ENCODE measurements around the gene FNDC10.
"Not testable (repeated sequence)": the region's sequence is repeated elsewhere in the genome, so short reads cannot be mapped to it uniquely, and the experiment has no call there.

Gene FNDC10

DNA sequence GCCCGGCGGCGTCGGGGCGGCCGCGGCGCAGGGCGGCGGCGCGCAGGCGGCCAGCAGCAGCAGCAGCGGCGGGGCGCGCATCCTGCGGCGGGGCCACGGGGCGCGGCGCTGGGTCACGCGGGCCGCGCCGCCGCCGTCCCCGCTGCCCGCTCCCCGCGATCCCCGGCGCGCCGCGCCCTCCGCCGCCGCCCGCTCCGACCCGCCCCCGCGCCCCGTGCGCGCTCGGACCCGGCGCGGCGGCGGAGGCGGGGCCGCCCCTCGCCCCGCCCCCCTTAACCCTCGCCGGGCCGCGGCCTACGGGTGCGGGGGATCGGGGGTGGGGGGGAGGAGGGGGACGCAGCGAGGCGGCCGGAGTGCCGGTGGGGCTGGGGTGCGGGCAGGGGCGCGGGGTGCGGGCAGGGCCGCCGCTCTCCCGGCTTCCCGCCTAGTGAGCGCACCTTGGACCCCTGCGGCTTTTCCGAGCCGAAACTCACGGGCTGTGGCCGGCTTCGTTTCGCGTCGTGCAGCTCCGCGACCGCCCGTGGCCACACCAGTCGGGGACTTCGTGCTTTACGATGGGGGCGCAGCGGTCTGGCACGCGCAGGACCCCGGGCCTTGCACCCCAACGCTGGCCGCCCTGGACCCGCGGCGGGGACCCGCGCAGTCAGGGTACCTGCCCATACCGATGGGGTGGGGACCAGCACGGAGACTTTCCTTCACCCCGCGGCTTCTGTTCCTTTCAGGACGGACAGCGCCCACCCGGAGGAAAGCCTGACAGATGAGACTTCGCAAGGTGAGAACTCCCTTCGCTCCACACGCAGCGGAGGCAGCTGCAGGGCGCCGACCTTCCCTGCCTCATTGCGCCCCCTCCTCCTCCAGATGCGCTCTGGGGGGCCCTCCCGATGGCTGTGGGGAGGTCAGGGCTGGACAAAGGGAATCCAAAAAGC is at the start of gene FNDC10:
FNDC10 (minus strand) TSS at position 201 of the 926 bp plus-strand sequence; CDS start at position 81, 120 bp downstream.
- no peak for DNase-seq

- DNase-seq, result not testable (repeated sequence)
Measured at GRCh38 chr1:1648265-1648664, 48.3 kb upstream of the FNDC10 start.

GRCh38 chr1:1647567-1648241 is 47.8 kb upstream of the FNDC10 start:
- not testable (repeated sequence) for DNase-seq

GRCh38 chr1:1646326-1646725 is 46.4 kb upstream of the FNDC10 start:
- not testable (repeated sequence) for DNase-seq

DNA sequence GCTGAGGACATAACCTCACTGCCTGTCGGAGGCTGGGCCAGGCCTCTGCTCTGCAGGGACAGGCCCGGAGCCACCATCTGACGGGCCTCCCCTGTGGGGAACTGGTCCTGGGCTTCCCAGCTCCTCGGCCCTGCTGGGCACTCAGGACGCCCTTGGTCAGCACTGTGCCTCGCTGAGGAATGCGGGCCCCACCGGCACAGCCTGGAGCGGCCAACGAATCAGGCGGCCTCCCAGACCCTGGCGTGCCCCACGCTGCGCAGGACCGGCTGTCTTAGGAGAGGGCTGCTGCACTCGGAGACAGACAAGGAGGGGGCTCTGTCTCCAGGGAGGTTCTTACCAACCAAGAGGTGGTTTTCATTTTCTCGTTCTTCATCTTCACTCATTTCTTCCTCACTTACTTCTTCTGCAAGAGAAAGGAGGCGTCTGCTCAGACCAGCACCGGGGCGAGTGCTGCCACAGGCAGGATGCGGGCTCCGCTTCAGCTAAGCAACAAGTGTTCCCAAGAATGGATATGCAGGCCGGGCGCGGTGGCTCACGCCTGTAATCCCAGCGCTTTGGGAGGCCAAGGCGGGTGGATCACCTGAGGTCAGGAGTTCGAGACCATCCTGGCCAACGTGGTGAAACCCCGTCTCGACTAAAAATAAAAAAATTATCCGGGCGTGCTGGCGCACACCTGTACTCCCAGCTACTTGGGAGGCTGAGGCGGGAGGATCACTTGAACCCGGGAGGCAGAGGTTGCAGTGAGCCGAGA is 41.0 kb upstream of the FNDC10 start:
- not testable (repeated sequence) for DNase-seq

GRCh38 chr1:1640081-1640480 is 40.1 kb upstream of the FNDC10 start:
- not testable (repeated sequence) for DNase-seq

- DNase-seq, result not testable (repeated sequence)
Measured at GRCh38 chr1:1639368-1639767, 39.4 kb upstream of the FNDC10 start.

DNA sequence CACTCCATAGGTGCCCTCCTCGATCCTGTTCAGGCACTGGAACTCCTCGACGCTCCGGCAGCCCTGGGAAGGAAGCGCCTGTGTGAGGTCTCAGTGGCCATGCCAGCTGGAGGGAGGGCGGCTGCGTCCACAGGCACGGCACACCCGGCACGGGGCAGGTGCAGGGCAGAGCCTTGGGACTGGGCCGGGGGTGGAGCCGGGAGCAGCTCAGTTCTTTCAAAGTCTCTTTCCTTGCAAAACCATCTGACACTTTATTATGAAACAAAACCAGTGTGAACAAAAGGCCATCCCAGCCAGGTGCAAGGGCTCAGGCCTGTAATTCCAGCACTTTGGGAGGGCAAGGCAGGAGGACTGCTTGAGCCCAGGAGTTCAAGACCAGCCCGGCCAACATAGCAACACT is 38.6 kb upstream of the FNDC10 start:
- DNase-seq, result not testable (repeated sequence)

DNA sequence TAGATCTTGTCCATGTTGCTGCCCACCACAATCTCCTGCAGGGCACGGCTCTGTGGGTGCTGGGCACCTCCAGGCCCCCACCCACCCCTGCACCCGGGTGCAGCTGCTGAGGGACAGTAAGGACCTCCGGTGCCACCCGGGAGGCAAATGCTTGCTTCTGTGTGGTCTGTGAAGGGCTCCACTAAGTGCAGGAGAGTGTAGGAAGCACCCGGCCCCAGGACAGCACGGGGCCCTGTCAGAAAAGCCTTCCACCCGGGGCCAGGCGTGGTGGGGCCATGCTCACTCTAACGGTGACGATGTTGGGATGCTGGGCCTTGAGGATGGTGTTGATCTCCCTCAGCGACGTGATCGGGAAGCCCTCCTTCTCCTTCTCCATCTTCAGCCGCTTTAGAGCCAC is 37.5 kb upstream of the FNDC10 start:
- DNase-seq, result not testable (repeated sequence)

GRCh38 chr1:1636621-1637478 is 36.9 kb upstream of the FNDC10 start:
- DNase-seq, result not testable (repeated sequence)

DNA sequence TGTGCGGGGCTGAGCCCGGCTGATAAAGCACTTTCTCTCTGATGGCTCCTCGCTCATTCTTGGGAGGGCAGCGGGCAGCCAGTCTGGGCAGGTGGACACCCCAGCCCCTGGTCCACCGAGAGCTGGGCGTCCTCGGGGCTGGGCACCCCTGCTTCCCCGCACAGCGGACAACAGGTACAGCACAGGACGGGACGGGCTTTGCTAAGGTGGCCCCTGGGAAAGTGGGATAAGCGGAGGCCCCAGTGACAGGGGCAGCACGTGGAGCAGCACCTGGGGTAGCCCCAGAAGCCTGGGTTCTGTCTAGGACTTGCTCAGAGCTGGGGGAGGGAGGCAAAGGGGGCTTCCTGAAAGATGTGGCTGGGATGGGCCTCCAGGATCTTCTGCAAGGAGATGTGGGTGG is 34.7 kb upstream of the FNDC10 start:
- not testable (repeated sequence) for DNase-seq

- not testable (repeated sequence) for DNase-seq
Measured at GRCh38 chr1:1633409-1633808, 33.5 kb upstream of the FNDC10 start.

DNA sequence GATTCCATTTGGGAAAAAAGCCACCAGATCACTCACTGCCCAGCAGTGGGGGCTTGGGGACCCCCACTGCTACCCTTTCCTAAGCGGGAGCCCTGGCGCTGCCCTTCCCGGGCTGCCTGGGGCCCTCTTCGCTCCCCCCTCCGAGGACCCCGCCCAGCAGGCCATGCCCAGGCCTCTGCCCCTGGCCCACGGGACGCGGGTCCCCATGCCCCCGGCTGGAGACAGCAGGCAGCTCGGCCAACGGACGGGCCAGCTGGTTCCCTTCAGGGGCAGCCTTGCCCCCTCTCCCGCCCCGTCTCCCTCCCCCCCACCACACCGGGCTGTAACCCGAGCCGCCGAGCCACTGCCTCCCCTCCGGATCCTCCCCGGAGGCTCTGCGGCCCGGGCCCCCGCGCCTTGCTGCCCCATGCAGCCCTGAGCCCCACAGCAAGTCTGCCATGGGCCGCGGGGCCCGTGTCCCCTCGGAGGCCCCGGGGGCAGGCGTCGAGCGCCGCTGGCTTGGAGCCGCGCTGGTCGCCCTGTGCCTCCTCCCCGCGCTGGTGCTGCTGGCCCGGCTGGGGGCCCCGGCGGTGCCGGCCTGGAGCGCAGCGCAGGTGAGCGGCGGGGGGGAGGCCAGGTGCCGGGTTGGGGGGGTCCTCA is 32.0 kb upstream of the FNDC10 start, which contains the start of gene MMP23B:
MMP23B (plus strand) TSS at position 392 of the 639 bp plus-strand sequence; CDS start at position 438, 46 bp downstream.
- DNase-seq, result no peak

DNA sequence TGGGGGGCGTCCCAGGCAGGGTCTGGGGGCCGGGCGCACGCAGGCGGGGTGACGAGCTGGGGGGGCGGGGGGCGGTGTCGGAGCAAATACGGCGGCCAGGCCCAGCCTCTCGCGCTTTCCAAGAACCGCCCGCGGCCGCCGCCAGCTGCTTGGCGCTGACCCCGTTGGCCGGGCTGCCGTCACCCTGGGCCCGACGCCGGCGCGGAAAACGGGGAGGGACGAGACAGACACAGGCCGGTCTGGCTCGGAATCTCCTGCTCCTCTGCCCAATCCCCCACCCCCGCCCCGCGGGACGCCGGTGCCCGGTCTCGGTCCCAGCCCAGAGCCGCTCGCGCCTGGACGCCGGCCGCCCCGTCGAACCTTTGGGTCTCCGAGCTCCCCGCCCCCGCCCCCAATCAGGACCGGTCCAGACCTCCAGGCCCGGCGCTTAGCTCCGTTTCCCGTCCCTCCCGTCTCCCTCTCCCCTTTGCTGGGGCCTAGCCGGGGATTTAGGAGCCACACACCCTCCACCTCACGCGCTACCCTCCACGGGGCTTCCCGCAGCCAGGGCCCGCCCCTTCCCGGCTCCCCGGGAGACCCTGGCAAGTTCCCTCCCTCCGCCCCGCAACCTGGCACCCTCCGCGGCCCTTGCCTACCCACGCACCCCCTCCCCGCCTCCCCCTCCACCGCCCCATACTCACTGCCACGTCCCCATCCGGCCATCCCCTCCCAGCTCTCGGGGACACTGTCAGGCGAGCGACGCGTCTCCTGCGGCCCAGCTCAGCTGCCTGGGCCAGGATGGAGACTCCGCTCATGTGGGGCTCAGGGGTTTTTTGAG is 31.2 kb upstream of the FNDC10 start:
- DNase-seq, result no peak

GRCh38 chr1:1630191-1630964 is 30.4 kb upstream of the FNDC10 start:
- peak; percentile 93 for DNase-seq

- peak; percentile 67 for DNase-seq
Measured at GRCh38 chr1:1629430-1630190, 29.7 kb upstream of the FNDC10 start.

GRCh38 chr1:1628754-1629429 is 29.0 kb upstream of the FNDC10 start:
- peak; percentile 45 for DNase-seq
